GM23338 (cell line): Measurements from ENCODE around the gene SKP1. TPM values are rescaled to one million over a fixed set of nuclear protein-coding genes. Genes with fewer than 3 reads are reported as not detected.

Source experiments
- ATAC-seq: fragments of 200-7000 bp; cut with Tn5 transposase; 3 replicates; pipeline ENCODE4 v1.9.1; 2020
- DNase-seq: peaks from one replicate; pipeline ENCODE4 v3.0.0-alpha.2; 2015; ENCODE audit warnings: low spot score
- H2AFZ ChIP-seq: fragments of 200-600 bp; sonication (generic); 2 replicates; pipeline ENCODE4 v1.8.0; 2016; ENCODE audit warnings: antibody characterized with exemption, mild to moderate bottlenecking, moderate library complexity
- H3F3A ChIP-seq: fragments of 200-600 bp; sonication (generic); replicated peaks from 2 replicates; pipeline ENCODE4 v1.8.0; 2017; ENCODE audit warnings: antibody characterized with exemption, mixed run types, low read depth
- H3K27ac ChIP-seq: fragments of 200-600 bp; sonication (generic); 2 replicates; pipeline ENCODE4 v1.6.1; 2016; ENCODE audit warnings: low read depth
- H3K27me3 ChIP-seq: fragments of 200-600 bp; sonication (generic); 2 replicates; pipeline ENCODE4 v1.8.0; 2016; ENCODE audit warnings: mild to moderate bottlenecking, mixed run types, moderate library complexity; ENCODE audit not compliant: insufficient read depth
- H3K36me3 ChIP-seq: fragments of 200-600 bp; sonication (generic); 2 replicates; pipeline ENCODE4 v1.8.0; 2016; ENCODE audit warnings: mild to moderate bottlenecking; ENCODE audit not compliant: insufficient read depth
- H3K4me1 ChIP-seq: fragments of 200-600 bp; sonication (generic); 2 replicates; pipeline ENCODE4 v1.8.0; 2016; ENCODE audit warnings: mild to moderate bottlenecking, moderate library complexity; ENCODE audit not compliant: insufficient read depth
- H3K4me2 ChIP-seq: fragments of 200-600 bp; sonication (generic); 2 replicates; pipeline ENCODE4 v1.7.1; 2017; ENCODE audit warnings: mixed run types
- H3K4me3 ChIP-seq: fragments of 200-600 bp; sonication (generic); 2 replicates; pipeline ENCODE4 v1.6.1; 2016; ENCODE audit warnings: mixed run types
- H3K79me2 ChIP-seq: fragments of 200-600 bp; sonication (generic); replicated peaks from 2 replicates; pipeline ENCODE4 v1.8.0; 2017; ENCODE audit warnings: mild to moderate bottlenecking; ENCODE audit not compliant: insufficient read depth
- H3K9me2 ChIP-seq: fragments of 200-600 bp; sonication (generic); 2 replicates; pipeline ENCODE4 v1.8.0; 2017; ENCODE audit not compliant: insufficient read depth
- H4K20me1 ChIP-seq: fragments of 200-600 bp; sonication (generic); replicated peaks from 2 replicates; pipeline ENCODE4 v1.8.0; 2017; ENCODE audit warnings: mild to moderate bottlenecking; ENCODE audit not compliant: insufficient read depth
- H3K27ac Mint-ChIP-seq: 2 replicates; pipeline ENCODE4 v1.8.0; 2020; ENCODE audit warnings: inconsistent platforms, mild to moderate bottlenecking, moderate library complexity, mixed read lengths
- H3K27me3 Mint-ChIP-seq: 3 replicates; pipeline ENCODE4 v1.8.0; 2022; ENCODE audit warnings: low read depth, mild to moderate bottlenecking, moderate library complexity, mixed read lengths, inconsistent platforms; ENCODE audit not compliant: insufficient read depth, poor library complexity
- H3K36me3 Mint-ChIP-seq: 3 replicates; pipeline ENCODE4 v1.8.0; 2021; ENCODE audit warnings: low read depth, mild to moderate bottlenecking, inconsistent platforms, moderate library complexity, mixed read lengths
- H3K4me1 Mint-ChIP-seq: 3 replicates; pipeline ENCODE4 v1.8.0; 2020; ENCODE audit warnings: mild to moderate bottlenecking, inconsistent platforms, mixed read lengths
- H3K4me3 Mint-ChIP-seq: 3 replicates; pipeline ENCODE4 v1.8.0; 2021; ENCODE audit warnings: moderate library complexity, mild to moderate bottlenecking, inconsistent platforms, mixed read lengths
- H3K9me3 Mint-ChIP-seq: 3 replicates; pipeline ENCODE4 v1.8.0; 2020; ENCODE audit warnings: moderate library complexity, mild to moderate bottlenecking, inconsistent platforms, mixed read lengths
- CREB1 ChIP-seq: fragments of 250-450 bp; sonication (Bioruptor Pico); IDR thresholded peaks from 2 replicates; pipeline ENCODE4 v1.5.0; 2020; ENCODE audit warnings: low read depth, mild to moderate bottlenecking, moderate library complexity
- CTCF ChIP-seq, 2 experiments: fragments of 200-600 bp in 1 of 2; sonication (generic) in 1 of 2; conservative IDR thresholded peaks; 2 replicates each; pipeline versions ENCODE4 v1.5.1 to v1.6.1; 2016 to 2017; ENCODE audit warnings: antibody characterized with exemption in 2 of 2, low read depth in 2 of 2, mild to moderate bottlenecking in 2 of 2, moderate library complexity in 1 of 2
- EZH2 ChIP-seq: fragments of 200-600 bp; sonication (generic); IDR thresholded peaks from one replicate; pipeline ENCODE4 v1.8.0; 2017; ENCODE audit warnings: antibody characterized with exemption, mild to moderate bottlenecking, low read depth; ENCODE audit not compliant: unreplicated experiment
- EZH2phosphoT487 ChIP-seq: fragments of 200-600 bp; sonication (generic); IDR thresholded peaks from one replicate; pipeline ENCODE4 v1.8.1; 2018; ENCODE audit warnings: antibody characterized with exemption; ENCODE audit not compliant: unreplicated experiment
- JUNB ChIP-seq: IDR thresholded peaks from one replicate; pipeline ENCODE4 v1.6.1; 2016; ENCODE audit warnings: antibody characterized with exemption; ENCODE audit not compliant: unreplicated experiment
- NANOG ChIP-seq: IDR thresholded peaks from 2 replicates; pipeline ENCODE4 v1.6.1; 2016; ENCODE audit warnings: antibody characterized with exemption, borderline replicate concordance
- POLR2AphosphoS5 ChIP-seq: IDR thresholded peaks from 2 replicates; pipeline ENCODE4 v1.6.1; 2016; ENCODE audit warnings: antibody characterized with exemption, low read depth
- REST ChIP-seq: IDR thresholded peaks from one replicate; pipeline ENCODE4 v1.6.1; 2018; ENCODE audit warnings: antibody characterized with exemption; ENCODE audit not compliant: unreplicated experiment
- STAT1 ChIP-seq: IDR thresholded peaks from one replicate; pipeline ENCODE4 v1.6.1; 2016; ENCODE audit warnings: antibody characterized with exemption; ENCODE audit not compliant: unreplicated experiment
- ZNF114 ChIP-seq: fragments of 250-450 bp; sonication (Bioruptor Pico); IDR thresholded peaks from 2 replicates; pipeline ENCODE4 v1.5.0; 2020; ENCODE audit warnings: mild to moderate bottlenecking, moderate library complexity
- ZNF331 ChIP-seq: fragments of 250-450 bp; sonication (Bioruptor Pico); IDR thresholded peaks from 2 replicates; pipeline ENCODE4 v1.5.0; 2020; ENCODE audit warnings: low read depth, mild to moderate bottlenecking, moderate library complexity
- polyA plus RNA-seq: library from polyadenylated mRNA; unstranded; fragments of >200 nt; fragmentation: Nextera tagmentation; extraction: Ambion mirVana; gene quantifications from 2 replicates; pipeline ENCODE4 v1.2.1, GENCODE V29; 2016
- total RNA-seq: library from RNA; depleted of rRNA; stranded (reverse); fragments of >200 nt; shearing (Covaris generic); gene quantifications from 2 replicates; pipeline ENCODE4 v1.2.3, GENCODE V29; 2014
- TF ChIP-seq, protein P1 (sequence below): IDR thresholded peaks from 2 replicates; pipeline ENCODE4 v1.6.1; 2016; ENCODE audit warnings: antibody characterized with exemption
- TF ChIP-seq, protein P2 (sequence below): fragments of 250-450 bp; sonication (Bioruptor Pico); IDR thresholded peaks from 2 replicates; pipeline ENCODE4 v1.5.0; 2020; ENCODE audit warnings: mild to moderate bottlenecking, moderate library complexity

The SKP1 gene
- total and polyA plus RNA-seq, 2 experiments from 2014 or later = 244 to 440 TPM

GRCh38 chr5:134153241-134153640, 23.5 kb downstream of the SKP1 start:
- Histone ChIP-seq H3K4me2 (no peak overlapping the region), H4K20me1 (peaks cover 21% of the 10 kb centered on the region), H3F3A (no peaks in the 10 kb centered on the region), H3K4me3 (no peak overlapping the region), H3K27me3 (no peaks in the 10 kb centered on the region), H3K36me3 (peaks cover 33% of the 10 kb centered on the region), H3K27ac (no peak overlapping the region), H3K79me2 (peaks cover 10% of the 10 kb centered on the region), H3K9me2 (no peaks in the 10 kb centered on the region), H3K4me1 (0 out of 2 replicates have a peak, but pooled peaks cover 6% of the 10 kb centered on the region), H2AFZ (no peak overlapping the region)
- ATAC-seq (no peak), DNase-seq (no peak)
- Mint-ChIP-seq H3K4me3 (no peak overlapping the region), H3K9me3 (no peaks in the 10 kb centered on the region), H3K4me1 (no peaks in the 10 kb centered on the region), H3K27ac (no peak overlapping the region), H3K36me3 (peaks cover 57% of the 10 kb centered on the region), H3K27me3 (no peaks in the 10 kb centered on the region)
- TF ChIP-seq POLR2AphosphoS5 (no peak), EZH2phosphoT487 (no peak), NANOG (no peak), ZNF331 (CRISPR knock-in tag) (no peak), STAT1 (no peak), EZH2 (no peak), REST (no peak), ZNF114 (CRISPR knock-in tag) (no peak), CTCF (conservative IDR thresholded peaks at IDR 0.05; ENCODE audit: low read depth in 2 of 2) (no peak), CREB1 (CRISPR knock-in tag) (no peak), JUNB (no peak)
- TF ChIP-seq, protein P1, sequence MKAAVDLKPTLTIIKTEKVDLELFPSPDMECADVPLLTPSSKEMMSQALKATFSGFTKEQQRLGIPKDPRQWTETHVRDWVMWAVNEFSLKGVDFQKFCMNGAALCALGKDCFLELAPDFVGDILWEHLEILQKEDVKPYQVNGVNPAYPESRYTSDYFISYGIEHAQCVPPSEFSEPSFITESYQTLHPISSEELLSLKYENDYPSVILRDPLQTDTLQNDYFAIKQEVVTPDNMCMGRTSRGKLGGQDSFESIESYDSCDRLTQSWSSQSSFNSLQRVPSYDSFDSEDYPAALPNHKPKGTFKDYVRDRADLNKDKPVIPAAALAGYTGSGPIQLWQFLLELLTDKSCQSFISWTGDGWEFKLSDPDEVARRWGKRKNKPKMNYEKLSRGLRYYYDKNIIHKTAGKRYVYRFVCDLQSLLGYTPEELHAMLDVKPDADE = no peak
- TF ChIP-seq, protein P2, sequence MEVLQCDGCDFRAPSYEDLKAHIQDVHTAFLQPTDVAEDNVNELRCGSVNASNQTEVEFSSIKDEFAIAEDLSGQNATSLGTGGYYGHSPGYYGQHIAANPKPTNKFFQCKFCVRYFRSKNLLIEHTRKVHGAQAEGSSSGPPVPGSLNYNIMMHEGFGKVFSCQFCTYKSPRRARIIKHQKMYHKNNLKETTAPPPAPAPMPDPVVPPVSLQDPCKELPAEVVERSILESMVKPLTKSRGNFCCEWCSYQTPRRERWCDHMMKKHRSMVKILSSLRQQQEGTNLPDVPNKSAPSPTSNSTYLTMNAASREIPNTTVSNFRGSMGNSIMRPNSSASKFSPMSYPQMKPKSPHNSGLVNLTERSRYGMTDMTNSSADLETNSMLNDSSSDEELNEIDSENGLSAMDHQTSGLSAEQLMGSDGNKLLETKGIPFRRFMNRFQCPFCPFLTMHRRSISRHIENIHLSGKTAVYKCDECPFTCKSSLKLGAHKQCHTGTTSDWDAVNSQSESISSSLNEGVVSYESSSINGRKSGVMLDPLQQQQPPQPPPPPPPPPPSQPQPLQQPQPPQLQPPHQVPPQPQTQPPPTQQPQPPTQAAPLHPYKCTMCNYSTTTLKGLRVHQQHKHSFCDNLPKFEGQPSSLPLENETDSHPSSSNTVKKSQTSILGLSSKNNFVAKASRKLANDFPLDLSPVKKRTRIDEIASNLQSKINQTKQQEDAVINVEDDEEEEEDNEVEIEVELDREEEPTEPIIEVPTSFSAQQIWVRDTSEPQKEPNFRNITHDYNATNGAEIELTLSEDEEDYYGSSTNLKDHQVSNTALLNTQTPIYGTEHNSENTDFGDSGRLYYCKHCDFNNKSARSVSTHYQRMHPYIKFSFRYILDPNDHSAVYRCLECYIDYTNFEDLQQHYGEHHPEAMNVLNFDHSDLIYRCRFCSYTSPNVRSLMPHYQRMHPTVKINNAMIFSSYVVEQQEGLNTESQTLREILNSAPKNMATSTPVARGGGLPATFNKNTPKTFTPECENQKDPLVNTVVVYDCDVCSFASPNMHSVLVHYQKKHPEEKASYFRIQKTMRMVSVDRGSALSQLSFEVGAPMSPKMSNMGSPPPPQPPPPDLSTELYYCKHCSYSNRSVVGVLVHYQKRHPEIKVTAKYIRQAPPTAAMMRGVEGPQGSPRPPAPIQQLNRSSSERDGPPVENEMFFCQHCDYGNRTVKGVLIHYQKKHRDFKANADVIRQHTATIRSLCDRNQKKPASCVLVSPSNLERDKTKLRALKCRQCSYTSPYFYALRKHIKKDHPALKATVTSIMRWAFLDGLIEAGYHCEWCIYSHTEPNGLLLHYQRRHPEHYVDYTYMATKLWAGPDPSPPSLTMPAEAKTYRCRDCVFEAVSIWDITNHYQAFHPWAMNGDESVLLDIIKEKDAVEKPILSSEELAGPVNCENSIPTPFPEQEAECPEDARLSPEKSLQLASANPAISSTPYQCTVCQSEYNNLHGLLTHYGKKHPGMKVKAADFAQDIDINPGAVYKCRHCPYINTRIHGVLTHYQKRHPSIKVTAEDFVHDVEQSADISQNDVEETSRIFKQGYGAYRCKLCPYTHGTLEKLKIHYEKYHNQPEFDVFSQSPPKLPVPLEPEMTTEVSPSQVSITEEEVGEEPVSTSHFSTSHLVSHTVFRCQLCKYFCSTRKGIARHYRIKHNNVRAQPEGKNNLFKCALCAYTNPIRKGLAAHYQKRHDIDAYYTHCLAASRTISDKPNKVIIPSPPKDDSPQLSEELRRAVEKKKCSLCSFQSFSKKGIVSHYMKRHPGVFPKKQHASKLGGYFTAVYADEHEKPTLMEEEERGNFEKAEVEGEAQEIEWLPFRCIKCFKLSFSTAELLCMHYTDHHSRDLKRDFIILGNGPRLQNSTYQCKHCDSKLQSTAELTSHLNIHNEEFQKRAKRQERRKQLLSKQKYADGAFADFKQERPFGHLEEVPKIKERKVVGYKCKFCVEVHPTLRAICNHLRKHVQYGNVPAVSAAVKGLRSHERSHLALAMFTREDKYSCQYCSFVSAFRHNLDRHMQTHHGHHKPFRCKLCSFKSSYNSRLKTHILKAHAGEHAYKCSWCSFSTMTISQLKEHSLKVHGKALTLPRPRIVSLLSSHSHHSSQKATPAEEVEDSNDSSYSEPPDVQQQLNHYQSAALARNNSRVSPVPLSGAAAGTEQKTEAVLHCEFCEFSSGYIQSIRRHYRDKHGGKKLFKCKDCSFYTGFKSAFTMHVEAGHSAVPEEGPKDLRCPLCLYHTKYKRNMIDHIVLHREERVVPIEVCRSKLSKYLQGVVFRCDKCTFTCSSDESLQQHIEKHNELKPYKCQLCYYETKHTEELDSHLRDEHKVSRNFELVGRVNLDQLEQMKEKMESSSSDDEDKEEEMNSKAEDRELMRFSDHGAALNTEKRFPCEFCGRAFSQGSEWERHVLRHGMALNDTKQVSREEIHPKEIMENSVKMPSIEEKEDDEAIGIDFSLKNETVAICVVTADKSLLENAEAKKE (CRISPR knock-in tag) = no peak
